Measurements from ENCODE around the gene ABCA7.

Gene ABCA7

DNA sequence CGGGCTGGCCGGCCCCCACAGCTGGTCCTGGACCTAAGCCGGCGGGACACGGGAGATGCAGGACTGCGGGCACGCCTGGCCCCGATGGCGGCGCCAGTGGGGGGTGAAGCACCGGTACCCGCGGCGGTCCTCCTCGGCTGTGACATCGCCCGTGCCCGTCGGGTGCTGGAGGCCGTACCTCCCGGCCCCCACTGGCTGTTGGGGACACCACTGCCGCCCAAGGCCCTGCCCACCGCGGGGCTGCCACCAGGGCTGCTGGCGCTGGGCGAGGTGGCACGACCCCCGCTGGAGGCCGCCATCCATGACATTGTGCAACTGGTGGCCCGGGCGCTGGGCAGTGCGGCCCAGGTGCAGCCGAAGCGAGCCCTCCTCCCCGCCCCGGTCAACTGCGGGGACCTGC lies 36.6 kb upstream of the ABCA7 start:
- no peak for DNase-seq

DNA sequence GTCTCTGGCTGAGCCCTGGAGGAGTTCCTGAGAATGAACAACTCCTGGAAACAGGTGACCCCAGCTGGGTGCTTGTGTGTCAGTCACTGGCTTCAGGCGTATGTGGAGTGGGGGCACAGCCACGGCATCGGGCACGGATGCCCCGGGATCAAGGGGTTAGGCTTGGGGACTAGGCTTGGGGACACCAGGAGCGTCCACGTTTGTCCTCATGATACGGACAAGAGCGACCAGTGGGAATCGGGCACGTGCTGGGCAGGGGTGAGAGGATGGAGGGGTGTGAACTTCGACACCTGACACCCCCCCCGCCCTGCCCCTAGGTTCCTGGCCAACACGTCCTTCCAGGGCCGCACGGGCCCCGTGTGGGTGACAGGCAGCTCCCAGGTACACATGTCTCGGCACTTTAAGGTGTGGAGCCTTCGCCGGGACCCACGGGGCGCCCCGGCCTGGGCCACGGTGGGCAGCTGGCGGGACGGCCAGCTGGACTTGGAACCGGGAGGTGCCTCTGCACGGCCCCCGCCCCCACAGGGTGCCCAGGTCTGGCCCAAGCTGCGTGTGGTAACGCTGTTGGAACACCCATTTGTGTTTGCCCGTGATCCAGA lies 35.6 kb upstream of the ABCA7 start:
- DNase-seq, result no peak

DNA sequence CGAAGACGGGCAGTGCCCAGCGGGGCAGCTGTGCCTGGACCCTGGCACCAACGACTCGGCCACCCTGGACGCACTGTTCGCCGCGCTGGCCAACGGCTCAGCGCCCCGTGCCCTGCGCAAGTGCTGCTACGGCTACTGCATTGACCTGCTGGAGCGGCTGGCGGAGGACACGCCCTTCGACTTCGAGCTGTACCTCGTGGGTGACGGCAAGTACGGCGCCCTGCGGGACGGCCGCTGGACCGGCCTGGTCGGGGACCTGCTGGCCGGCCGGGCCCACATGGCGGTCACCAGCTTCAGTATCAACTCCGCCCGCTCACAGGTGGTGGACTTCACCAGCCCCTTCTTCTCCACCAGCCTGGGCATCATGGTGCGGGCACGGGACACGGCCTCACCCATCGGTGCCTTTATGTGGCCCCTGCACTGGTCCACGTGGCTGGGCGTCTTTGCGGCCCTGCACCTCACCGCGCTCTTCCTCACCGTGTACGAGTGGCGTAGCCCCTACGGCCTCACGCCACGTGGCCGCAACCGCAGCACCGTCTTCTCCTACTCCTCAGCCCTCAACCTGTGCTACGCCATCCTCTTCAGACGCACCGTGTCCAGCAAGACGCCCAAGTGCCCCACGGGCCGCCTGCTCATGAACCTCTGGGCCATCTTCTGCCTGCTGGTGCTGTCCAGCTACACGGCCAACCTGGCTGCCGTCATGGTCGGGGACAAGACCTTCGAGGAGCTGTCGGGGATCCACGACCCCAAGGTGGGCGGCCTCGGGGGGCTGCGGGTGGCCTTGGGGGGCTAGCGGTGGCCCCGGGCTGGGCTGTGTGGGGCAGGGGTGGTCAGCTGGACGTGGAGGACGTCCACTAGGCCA lies 34.9 kb upstream of the ABCA7 start:
- DNase-seq, result no peak

DNA sequence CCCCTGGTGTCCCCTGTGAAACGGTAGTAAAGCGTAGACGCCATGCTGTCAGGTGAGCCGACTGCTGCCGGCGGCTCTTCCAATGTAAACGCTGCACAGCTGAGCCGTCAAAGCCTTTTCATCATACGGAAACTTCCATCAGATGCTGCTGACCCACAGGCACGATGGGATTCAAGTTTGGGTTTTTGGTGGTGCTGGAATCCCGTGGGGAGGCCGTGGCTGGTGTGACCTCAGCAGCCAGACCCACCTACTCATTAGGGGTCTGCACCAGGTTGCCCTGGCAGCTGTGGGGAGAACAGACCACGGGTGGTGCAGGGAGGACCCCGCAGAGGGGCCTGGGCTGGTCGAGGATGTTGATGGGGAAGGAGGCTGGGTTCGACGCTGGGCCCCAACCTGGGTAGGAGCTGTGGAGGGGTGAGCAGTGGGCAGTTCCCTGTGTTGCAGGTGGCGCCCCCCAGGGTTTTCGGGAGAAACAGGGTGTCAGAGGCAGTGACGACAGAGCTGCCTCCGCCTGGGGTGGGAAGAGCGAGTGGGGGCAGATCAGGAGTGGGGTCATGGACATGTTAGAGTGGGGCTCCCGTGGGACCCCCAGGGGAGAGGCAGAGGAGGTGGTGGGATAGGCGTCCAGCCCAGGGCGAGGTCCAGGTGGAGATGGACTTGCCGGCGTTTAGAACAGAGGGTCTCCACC lies 33.1 kb upstream of the ABCA7 start:
- no peak for DNase-seq

- DNase-seq, result no peak
Observed at GRCh38 chr19:1007399-1008251, 32.3 kb upstream of the ABCA7 start.

DNA sequence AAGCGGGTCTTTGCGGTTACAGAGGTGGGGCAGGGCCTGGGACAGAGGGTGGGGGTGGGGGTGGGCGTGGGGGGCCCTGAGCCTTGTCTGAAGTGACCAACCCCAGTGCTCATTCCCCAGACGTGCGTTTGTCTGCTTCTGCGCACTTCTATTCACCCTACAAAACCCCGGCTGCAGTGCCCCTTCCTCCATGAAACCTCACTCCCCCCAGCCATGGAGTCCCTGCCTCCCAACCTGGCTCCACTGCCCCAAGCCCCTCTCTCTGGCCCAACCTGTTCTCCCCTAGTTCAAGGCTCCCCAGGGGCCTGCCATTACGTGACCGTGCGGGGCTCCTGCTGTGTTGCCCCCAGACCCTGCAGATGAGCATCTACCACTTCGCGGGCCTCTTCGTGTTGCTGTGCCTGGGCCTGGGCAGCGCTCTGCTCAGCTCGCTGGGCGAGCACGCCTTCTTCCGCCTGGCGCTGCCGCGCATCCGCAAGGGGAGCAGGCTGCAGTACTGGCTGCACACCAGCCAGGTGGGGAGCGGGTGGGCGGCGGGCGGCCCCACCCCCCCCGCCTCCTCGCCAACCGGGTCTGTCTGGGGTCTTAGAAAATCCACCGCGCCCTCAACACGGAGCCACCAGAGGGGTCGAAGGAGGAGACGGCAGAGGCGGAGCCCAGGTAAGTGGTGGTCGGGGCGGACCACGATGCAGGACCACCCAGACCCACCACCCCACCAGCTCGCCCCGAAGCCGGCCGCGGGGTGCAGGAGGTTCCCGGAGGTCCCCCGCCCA lies 31.5 kb upstream of the ABCA7 start:
- no peak for DNase-seq

- DNase-seq, result no peak
Observed at GRCh38 chr19:1009041-1009980, 30.6 kb upstream of the ABCA7 start.

DNA sequence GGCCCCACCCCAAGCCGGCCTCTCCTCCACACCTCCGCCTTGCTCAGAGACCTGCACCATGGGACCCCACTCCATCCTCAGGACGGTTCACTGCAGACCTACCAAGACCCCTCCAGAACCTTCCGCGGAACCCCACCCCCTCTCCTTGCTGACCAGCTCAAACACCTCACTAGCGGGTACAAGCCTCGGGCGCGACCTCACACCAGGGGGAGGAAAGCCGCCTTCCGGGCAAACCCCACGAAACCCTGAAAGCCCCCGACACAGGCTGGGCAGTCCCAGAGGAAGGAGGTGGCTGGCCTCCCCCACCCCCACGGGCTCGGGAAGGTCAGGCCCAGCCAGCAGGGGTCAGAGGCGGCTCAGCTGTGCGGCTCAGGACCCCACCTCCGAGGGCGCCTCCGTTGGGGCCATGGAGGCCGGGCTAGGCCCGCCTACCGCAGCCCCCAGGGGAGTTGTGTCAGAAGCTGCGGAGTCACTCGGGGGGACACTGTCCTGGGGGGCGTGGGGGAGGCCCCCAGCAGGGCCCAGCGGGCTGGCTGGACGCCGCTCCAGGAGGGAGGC lies 29.8 kb upstream of the ABCA7 start:
- no peak for DNase-seq

- DNase-seq, result no peak
Observed at GRCh38 chr19:1010586-1011510, 29.1 kb upstream of the ABCA7 start.

GRCh38 chr19:1011831-1012333 lies 28.0 kb upstream of the ABCA7 start:
- no peak for DNase-seq

- DNase-seq, result no peak
Observed at GRCh38 chr19:1012334-1012733, 27.6 kb upstream of the ABCA7 start.

DNA sequence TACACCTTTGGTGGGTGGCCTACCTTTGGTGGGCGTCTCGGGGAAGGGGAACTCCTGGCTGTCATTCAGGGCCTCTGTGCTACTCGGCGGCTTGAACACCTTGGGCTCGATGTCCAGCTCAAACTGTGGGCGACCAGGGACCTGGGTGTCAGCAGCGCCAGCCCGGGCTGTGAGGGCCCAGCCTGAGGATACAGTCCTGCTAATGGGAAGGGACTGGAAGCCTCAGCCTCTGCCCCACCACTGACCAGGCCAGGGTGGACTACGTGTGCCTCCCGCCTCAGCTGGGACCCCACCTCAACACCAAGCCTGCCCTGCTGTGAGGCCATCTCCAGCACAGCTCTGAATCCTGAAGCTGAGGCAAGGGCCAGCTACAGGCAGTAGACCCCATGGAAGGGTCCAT lies 26.7 kb upstream of the ABCA7 start:
- no peak for DNase-seq

DNA sequence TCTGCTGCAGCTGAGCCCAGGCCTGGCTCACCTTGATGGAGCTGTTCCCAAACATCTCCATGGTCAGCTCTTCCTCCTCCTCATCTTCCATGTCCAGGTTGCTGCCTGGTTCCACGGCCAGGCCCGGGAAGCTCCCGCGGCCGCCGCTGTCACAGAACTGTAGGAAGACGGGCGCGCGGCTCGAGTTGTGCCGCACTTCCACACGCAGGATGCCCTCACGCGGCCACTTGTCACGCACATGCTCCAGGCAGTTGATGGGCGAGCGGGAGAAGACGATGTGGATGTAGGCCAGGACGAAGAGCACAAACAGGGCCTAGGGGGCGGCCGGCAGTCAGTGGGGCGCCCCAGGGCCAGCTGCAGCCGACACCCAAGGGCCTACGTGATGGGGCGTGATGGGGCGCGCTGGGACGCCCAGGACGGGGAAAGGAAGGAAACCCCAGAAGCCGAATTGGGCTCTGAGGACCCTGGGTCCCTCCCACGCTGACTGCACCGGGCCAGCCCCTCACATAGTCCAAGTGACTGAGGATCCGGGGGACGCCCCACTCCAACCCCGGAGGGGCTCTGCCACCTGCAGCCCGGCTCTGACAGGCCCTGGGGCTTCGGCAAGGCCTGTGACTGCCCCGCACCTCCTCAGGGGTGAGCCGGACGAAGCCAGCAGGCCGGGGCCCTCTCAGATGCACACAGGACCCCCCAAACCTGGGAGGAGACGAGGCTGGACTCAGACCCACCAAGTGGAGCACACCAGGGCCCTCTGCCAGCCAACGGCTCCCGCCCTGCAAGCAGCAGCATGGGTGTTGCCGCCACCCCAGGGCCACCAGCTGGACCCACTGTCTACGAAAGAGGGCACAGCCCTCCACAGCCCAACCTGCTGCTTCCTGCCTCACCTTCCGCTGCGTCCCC lies 25.5 kb upstream of the ABCA7 start:
- DNase-seq, result no peak

- no peak for DNase-seq
Observed at GRCh38 chr19:1015061-1015781, 24.7 kb upstream of the ABCA7 start.

- DNase-seq, result no peak
Observed at GRCh38 chr19:1015782-1016646, 23.9 kb upstream of the ABCA7 start.

DNA sequence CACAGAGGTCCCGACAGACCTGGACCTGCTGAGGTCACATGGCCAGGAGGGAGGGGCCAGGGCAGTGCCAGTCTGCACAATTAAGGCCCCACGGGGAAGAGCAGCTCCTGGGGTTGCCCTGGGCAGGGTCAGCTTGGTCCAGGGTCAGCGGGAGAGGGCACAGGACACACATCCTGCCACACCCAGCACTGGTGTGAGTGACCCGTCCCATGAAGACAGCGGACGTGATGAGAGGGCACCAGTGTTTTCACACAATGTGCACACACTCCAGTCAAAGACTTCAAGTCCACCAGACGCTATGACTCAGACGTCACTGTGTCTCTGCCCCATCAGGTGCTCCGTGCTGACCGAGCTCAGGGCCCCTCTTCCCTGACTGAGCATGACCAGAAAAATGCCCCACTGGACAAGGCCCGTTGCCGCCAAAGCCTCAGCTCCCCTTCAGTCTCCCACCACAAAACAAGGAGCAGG lies 23.2 kb upstream of the ABCA7 start:
- no peak for DNase-seq

Data from activated CD4-positive, alpha-beta T cell treated with anti-CD3 and anti-CD28 coated beads, Interleukin-2, Interleukin-6, amounts not matched to agents 100 ng/mL and 50 ng/mL, durations not matched to agents 16 hours and 8 hours (primary cell).